K562 (cell line): Measurements from ENCODE around the gene MBLAC2. TPM values are rescaled to one million over a fixed set of nuclear protein-coding genes. Genes with fewer than 3 reads are reported as not detected.

ENCODE experiments used
- ATAC-seq: fragments of 200-7000 bp; cut with Tn5 transposase; 3 replicates; pipeline ENCODE4 v1.9.1; 2020; ENCODE audit warnings: moderate library complexity
- BruUV-seq: library from RNA; stranded (reverse); fragments of 400-500 nt; replicated peaks from 2 replicates; lab custom pipeline; 2021; lab: Mats Ljungman, UMichigan
- CTCF ChIA-PET: fragments of 300-600 bp; formaldehyde crosslinking; extraction: SDS; loops from one replicate; lab custom pipeline; 2021; ENCODE audit warnings: low intra/inter-chr PET ratio; lab: Yijun Ruan, JAX
- POLR2A ChIA-PET: fragments of 300-600, 350-650 bp; sonication (Branson Sonifier 250); formaldehyde crosslinking; extraction: SDS; loops from one replicate; lab custom pipeline; 2021; ENCODE audit warnings: antibody characterized with exemption, inconsistent platforms; lab: Yijun Ruan, JAX
- DNase-seq, 4 experiments: peaks; one replicate each; pipeline versions ENCODE4 v3.0.0 to v3.0.0-alpha.2; 2011 to 2018; ENCODE audit warnings: low spot score in 3 of 4, mixed read lengths in 3 of 4; ENCODE audit errors: extremely low read depth in 1 of 4
- FAIRE-seq: peaks from 2 replicates; lab custom pipeline; 2011; peaks lifted over from hg19 to GRCh38; lab: Jason Lieb, UNC
- H2AFZ ChIP-seq: 2 replicates; pipeline ENCODE4 v1.6.0; 2011; ENCODE audit warnings: low read depth, low read length, control low read depth, inconsistent platforms
- H3K27ac ChIP-seq: fragments of 200-600 bp; 3 replicates; pipeline ENCODE4 v1.8.0; 2011; ENCODE audit warnings: low read depth, mild to moderate bottlenecking, control low read depth, inconsistent platforms, low read length, moderate library complexity, mixed read lengths; ENCODE audit errors: extremely low read depth
- H3K27me3 ChIP-seq, 2 experiments: fragments of 300-600 bp in 1 of 2; 2 replicates in 1 of 2; 3 replicates in 1 of 2; pipeline versions ENCODE4 v1.6.0 to v1.8.0; 2011; ENCODE audit warnings: inconsistent platforms in 2 of 2, low read length in 2 of 2, mild to moderate bottlenecking in 1 of 2, mixed read lengths in 1 of 2, moderate library complexity in 1 of 2; ENCODE audit not compliant: control insufficient read depth in 2 of 2, insufficient read depth in 2 of 2
- H3K36me3 ChIP-seq: fragments of 300-600 bp; 3 replicates; pipeline ENCODE4 v1.8.0; 2011; ENCODE audit warnings: mild to moderate bottlenecking, low read length, inconsistent platforms; ENCODE audit not compliant: control insufficient read depth, insufficient read depth
- H3K4me1 ChIP-seq, 2 experiments: fragments of 200-600 bp in 1 of 2; replicated peaks in 1 of 2; 2 replicates in 1 of 2; 3 replicates in 1 of 2; pipeline versions ENCODE4 v1.5.1 to v1.8.0; 2011; ENCODE audit warnings: inconsistent platforms in 2 of 2, low read length in 2 of 2, mild to moderate bottlenecking in 1 of 2, mixed read lengths in 1 of 2, moderate library complexity in 1 of 2; ENCODE audit not compliant: control insufficient read depth in 2 of 2, insufficient read depth in 2 of 2
- H3K4me2 ChIP-seq: 2 replicates; pipeline ENCODE4 v1.6.1; 2011; ENCODE audit warnings: low read length, control low read depth, inconsistent platforms, mixed read lengths; ENCODE audit not compliant: insufficient read depth
- H3K4me3 ChIP-seq: fragments of 200-600 bp; sonication (generic), shearing (Covaris generic); 2 replicates; pipeline ENCODE4 v1.5.1; 2016; ENCODE audit warnings: control low read depth, inconsistent platforms
- H3K79me2 ChIP-seq: fragments of 200-600 bp; 3 replicates; pipeline ENCODE4 v1.8.0; 2011; ENCODE audit warnings: low read length, inconsistent platforms; ENCODE audit not compliant: control insufficient read depth, insufficient read depth
- H3K9ac ChIP-seq, 2 experiments: 2 replicates each; pipeline versions ENCODE4 v1.6.0 to v1.6.1; 2011; ENCODE audit warnings: low read depth in 2 of 2, low read length in 2 of 2, control low read depth in 1 of 2, inconsistent platforms in 1 of 2, mild to moderate bottlenecking in 1 of 2, mixed read lengths in 1 of 2; ENCODE audit not compliant: insufficient read depth in 1 of 2
- H3K9me1 ChIP-seq: one replicate; pipeline ENCODE4 v1.6.0; 2011; ENCODE audit warnings: inconsistent platforms, mild to moderate bottlenecking, low read length, moderate library complexity; ENCODE audit not compliant: control insufficient read depth, insufficient read depth
- H3K9me3 ChIP-seq: replicated peaks from 2 replicates; pipeline ENCODE4 v1.5.1; 2011; ENCODE audit warnings: low read depth, low read length, inconsistent platforms; ENCODE audit not compliant: control insufficient read depth, insufficient read depth
- H4K20me1 ChIP-seq: replicated peaks from 2 replicates; pipeline ENCODE4 v1.6.1; 2011; ENCODE audit warnings: low read length, inconsistent platforms, mixed read lengths; ENCODE audit not compliant: control insufficient read depth, insufficient read depth
- ARID3B ChIP-seq: fragments of 250-450 bp; sonication (Bioruptor Pico); IDR thresholded peaks from 2 replicates; pipeline ENCODE4 v1.4.0; 2020; ENCODE audit warnings: borderline replicate concordance
- CBX5 ChIP-seq: IDR thresholded peaks from 2 replicates; pipeline ENCODE4 v1.6.1; 2014; ENCODE audit warnings: low read depth, borderline replicate concordance
- CREBBP ChIP-seq: IDR thresholded peaks from one replicate; pipeline ENCODE4 v1.6.1; 2012; ENCODE audit warnings: low read depth, mild to moderate bottlenecking, control low read depth, inconsistent platforms, low read length
- GABPB2 ChIP-seq: fragments of 250-450 bp; sonication (Bioruptor Pico); conservative IDR thresholded peaks from 2 replicates; pipeline ENCODE4 v1.5.1; 2021; ENCODE audit warnings: mild to moderate bottlenecking
- NCOA1 ChIP-seq: fragments of 450-650 bp; IDR thresholded peaks from 2 replicates; pipeline ENCODE4 v1.6.1; 2016; ENCODE audit warnings: low read depth
- NCOR1 ChIP-seq: fragments of 450-650 bp; IDR thresholded peaks from 2 replicates; pipeline ENCODE4 v1.6.1; 2016; ENCODE audit warnings: mild to moderate bottlenecking, moderate library complexity
- RERE ChIP-seq: sonication (generic); formaldehyde crosslinking; IDR thresholded peaks from 2 replicates; pipeline ENCODE4 v1.8.0; 2023; ENCODE audit warnings: missing genetic modification reagents, mild to moderate bottlenecking, borderline replicate concordance
- TARDBP ChIP-seq: fragments of 450-650 bp; IDR thresholded peaks from 2 replicates; pipeline ENCODE4 v1.6.1; 2016
- ZBTB17 ChIP-seq: fragments of 450-650 bp; formaldehyde crosslinking; IDR thresholded peaks from 2 replicates; pipeline ENCODE4 v1.4.0; 2020; ENCODE audit warnings: mild to moderate bottlenecking
- in situ Hi-C: fragments of 300-500 bp; cut with MboI; formaldehyde crosslinking; loops from 4 replicates; pipeline ENCODE4 v1.15.0; 2018; ENCODE audit warnings: inconsistent platforms, mixed read lengths
- intact Hi-C: fragments of 100-400 bp; cut with micrococcal nuclease; formaldehyde crosslinking; loops from 2 replicates; pipeline ENCODE4 v1.14.2; 2022
- polyA plus RNA-seq, 8 experiments: library from polyadenylated mRNA; depleted of rRNA in 4 of 8; stranded (reverse) in 5 of 8; unstranded in 3 of 8; fragments of >200 nt; fragmentation: Nextera tagmentation in 2 of 8; fragmentation: Illumina TruSeq in 1 of 8; extraction: Ambion mirVana in 2 of 8; extraction: Trizol in 1 of 8; gene quantifications; 2 replicates each; pipeline versions ENCODE4 v1.2.1 to v1.2.3, GENCODE V29; 2011 to 2014; ENCODE audit warnings: inconsistent platforms in 1 of 8, missing spikeins in 1 of 8
- total RNA-seq, 7 experiments: library from RNA; depleted of rRNA in 6 of 7; stranded (reverse); fragments of >200 nt in 6 of 7; fragmentation: Illumina TruSeq in 2 of 7; extraction: Trizol in 2 of 7; gene quantifications; 2 replicates each; pipeline versions ENCODE4 v1.2.1 to v1.2.3, GENCODE V29; 2011 to 2021; ENCODE audit warnings: low replicate concordance in 1 of 7

The MBLAC2 gene
- total and polyA plus RNA-seq, 9 of the 15 experiments (the other 6 are each of a cell fraction or from before 2014, with no cell fraction given): 2.4 to 13.1 (median 10.3) TPM

- Histone ChIP-seq H3K79me2 (no peaks in the 10 kb centered on the region), H3K4me1 (peaks cover 0 to 7% of the 10 kb centered on the region in 2 experiments; a peak in 2 of 5 replicates), H4K20me1 (no peaks in the 10 kb centered on the region), H3K9ac (no peak overlapping the region), H3K9me1 (no peaks in the 10 kb centered on the region), H3K4me3 (no peak overlapping the region), H3K9me3 (no peaks in the 10 kb centered on the region), H3K27ac (no peak overlapping the region), H3K36me3 (no peaks in the 10 kb centered on the region), H2AFZ (no peak overlapping the region), H3K27me3 (no peaks in the 10 kb centered on the region), H3K4me2 (no peak overlapping the region)
- ChIA-PET CTCF (no interaction called here), POLR2A (interaction anchor here (0.8 to 1.8 kb wide), 3 partner anchors 10 to 37 kb away, joined by 3 to 11 read pairs (median 6); partner anchors contain the start of gene CETN3)
- FAIRE-seq (no peak), ATAC-seq (no peak), DNase-seq (no peak)
- no TSS peak for BruUV-seq
- TF ChIP-seq CREBBP (no peak), GABPB2 (no peak), NCOA1 (no peak), NCOR1 (no peak), CBX5 (no peak), ZBTB17 (CRISPR knock-in tag) (no peak), TARDBP (no peak), RERE (CRISPR knock-in tag) (no peak), ARID3B (CRISPR knock-in tag) (no peak)
- in situ Hi-C loops: loop anchor here (10.0 kb wide), 1 partner anchor 167 kb away; no protein-coding TSS in a partner anchor
- intact Hi-C loops: no loop called here
Observed at GRCh38 chr5:90437663-90438062, 36.9 kb downstream of the MBLAC2 start.
